Endometrial microvascular endothelial cells (primary cell): ENCODE measurements around the gene MYO1D. TPM values are rescaled to one million over a fixed set of nuclear protein-coding genes. Genes with fewer than 3 reads are reported as not detected.
"Not testable (repeated sequence)": the region's sequence is repeated elsewhere in the genome, so short reads cannot be mapped to it uniquely, and the experiment has no call there.

Experiments used
- in situ Hi-C: cut with HindIII; loops from 2 replicates; pipeline ENCODE4 v1.10.0; 2017; ENCODE audit warnings: low sequenced_read_pairs, low pct_unique_long_range_greater_than_20kb; ENCODE audit errors: inconsistent ontology term
- total RNA-seq: library from RNA; depleted of rRNA; stranded (reverse); fragments of >200 nt; gene quantifications from one replicate; pipeline ENCODE4 v1.2.3, GENCODE V29; 2015; ENCODE audit errors: inconsistent ontology term

The MYO1D gene
- total RNA-seq, 1 donor from 2014 or later, result 29.8 TPM

DNA sequence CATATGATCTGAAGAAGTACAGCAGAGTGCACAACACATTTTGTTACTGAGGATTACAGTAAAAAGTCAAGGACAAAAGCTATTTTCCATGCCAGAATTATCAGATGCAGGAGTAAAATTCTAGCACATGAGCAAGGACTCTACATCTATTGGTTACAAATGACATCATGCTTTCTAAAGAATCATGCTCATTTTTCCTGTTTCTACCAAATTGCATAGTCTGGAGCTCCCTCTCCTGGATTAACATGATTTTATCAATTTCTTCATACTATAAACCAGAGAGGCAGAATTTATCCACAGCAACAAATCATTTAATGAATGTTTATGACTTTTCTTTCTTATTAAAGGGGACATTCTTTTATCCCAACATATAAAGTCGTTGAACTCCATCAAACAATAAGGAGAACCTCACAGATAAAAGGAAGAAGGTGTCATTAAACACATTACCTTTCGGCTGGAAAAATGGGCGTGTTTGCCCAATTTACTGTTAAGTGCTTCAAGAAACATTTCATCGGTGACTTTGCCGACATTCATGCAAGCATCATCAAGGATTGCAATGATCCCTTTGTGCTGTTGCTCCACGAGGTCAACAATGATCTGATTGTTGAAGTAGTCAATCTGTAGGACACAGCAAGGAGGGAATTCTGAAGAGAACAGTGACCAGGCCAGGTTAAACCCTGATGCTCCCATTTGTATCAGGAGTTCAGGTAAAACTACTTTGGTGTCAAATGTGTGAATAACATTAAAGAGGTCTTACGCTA is 121.7 kb downstream of the MYO1D start:
- in situ Hi-C loops, result no loop called here

GRCh38 chr17:32752934-32753333 is 124.0 kb downstream of the MYO1D start:
- in situ Hi-C loops, result no loop called here

GRCh38 chr17:32747856-32748255 is 129.1 kb downstream of the MYO1D start:
- in situ Hi-C loops, result no loop called here

GRCh38 chr17:32746698-32747097 is 130.2 kb downstream of the MYO1D start:
- in situ Hi-C loops, result no loop called here

DNA sequence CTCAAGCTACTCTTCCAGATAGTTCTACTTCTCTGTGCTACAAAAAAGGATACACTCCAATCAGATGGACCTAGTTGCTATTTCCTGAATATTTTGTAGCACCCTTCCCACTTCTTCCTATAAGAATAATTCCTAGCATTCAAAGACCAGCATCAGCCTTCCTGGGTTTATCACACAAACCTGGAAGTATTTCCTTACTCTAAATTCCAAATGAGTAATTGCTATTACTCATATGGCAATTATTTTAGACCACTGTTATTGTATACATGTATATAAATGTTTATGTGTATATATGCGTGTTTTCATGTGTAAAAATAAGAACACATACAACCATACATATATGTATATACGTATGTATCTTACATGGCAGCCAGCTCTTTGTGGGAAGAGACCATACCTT is 130.6 kb downstream of the MYO1D start:
- in situ Hi-C loops, result no loop called here

- in situ Hi-C loops, result no loop called here
Observed at GRCh38 chr17:32742681-32743538, 134.0 kb downstream of the MYO1D start.

- in situ Hi-C loops, result no loop called here
Observed at GRCh38 chr17:32741381-32741780, 135.5 kb downstream of the MYO1D start.

- in situ Hi-C loops, result no loop called here
Observed at GRCh38 chr17:32739722-32740121, 137.2 kb downstream of the MYO1D start.

- in situ Hi-C loops, result not testable (repeated sequence)
Observed at GRCh38 chr17:32739151-32739550, 137.8 kb downstream of the MYO1D start.

GRCh38 chr17:32733401-32733800 is 143.5 kb downstream of the MYO1D start:
- in situ Hi-C loops, result no loop called here

- in situ Hi-C loops, result no loop called here
Observed at GRCh38 chr17:32732900-32733299, 144.0 kb downstream of the MYO1D start.

- in situ Hi-C loops, result no loop called here
Observed at GRCh38 chr17:32732296-32732642, 144.7 kb downstream of the MYO1D start.

DNA sequence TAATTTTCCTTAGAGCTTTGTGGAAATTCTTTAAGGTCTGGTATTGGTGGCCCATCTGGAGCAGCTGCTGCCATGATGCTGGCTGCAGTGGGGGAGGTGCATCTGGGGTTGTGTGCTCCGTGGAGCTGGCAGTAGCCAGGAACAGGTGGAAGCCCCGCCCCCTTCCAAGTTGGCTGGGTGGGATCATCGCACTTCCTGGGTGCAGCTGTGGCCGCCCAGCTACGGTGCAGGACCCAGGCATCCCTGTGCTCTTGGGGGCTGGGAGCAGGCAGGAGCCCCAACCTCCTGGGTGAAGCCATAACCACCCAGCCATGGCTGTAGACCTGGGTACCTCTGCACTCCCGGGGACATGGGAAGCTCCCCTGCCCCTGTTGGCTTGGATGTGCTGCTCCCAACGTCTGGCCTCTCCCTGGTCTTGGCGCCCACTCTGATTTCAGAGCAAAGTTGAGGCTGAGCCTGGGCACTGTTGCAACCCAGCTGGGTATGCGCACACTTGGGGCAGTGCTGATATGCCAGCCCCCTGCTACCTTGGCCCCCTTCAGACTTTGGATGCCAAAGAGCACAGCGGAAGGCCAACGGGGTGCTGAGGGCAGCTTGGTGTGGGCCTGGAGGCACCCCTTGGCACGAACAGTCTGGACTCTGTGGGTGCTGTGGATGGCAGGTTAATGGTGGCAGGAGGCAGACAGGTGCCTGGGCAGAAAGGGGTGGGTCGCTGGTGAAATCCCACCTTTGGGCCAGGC is 145.2 kb downstream of the MYO1D start:
- in situ Hi-C loops, result no loop called here

DNA sequence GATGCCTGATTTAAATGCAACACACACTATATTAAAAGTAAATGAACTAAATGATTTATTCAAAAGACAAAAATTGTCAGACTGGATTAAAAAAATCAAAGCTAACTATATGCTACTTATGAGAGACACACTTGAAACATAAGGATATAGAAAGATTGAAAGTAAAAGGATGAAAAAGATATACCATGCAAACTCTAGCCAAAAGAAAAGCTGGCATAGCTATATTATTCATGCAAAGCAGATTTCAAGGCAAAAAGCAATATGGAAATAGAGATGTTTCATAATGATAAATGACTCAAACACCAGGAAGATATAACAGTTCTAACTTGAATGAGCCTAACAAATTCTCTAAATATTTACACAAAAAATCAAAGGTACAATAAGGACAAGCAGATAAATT is 149.2 kb downstream of the MYO1D start:
- in situ Hi-C loops, result no loop called here

GRCh38 chr17:32725697-32726096 is 151.2 kb downstream of the MYO1D start:
- in situ Hi-C loops, result no loop called here

DNA sequence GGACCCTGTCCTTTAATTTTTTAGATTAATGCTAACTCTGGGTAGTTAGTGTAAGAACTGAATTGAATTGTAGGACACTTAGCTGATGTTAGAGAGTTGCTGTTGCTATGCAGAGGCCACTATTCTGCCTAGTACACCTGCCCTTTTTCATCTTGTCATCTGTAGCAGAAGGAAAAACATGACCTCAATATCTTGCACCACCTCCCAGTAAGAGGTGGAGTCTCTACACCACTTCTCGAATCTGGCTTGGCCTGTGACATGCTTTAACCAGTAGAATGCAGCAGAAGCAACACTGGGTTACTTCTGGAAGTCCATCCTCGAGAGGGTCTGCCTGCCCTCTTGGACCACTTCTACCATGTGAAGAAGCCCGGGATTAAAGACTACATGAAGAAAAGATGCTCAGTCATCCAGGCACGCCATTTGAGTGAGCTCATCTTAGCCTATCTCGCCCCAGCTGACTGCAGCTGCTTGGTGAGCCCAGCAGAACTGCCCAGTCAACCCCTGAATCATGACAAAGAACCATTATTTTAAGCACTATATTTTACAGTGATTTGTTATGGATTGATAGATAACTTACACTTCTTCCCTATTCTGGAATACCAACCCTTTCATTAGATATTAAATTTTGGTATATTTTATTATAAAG is 153.5 kb downstream of the MYO1D start:
- in situ Hi-C loops, result no loop called here

DNA sequence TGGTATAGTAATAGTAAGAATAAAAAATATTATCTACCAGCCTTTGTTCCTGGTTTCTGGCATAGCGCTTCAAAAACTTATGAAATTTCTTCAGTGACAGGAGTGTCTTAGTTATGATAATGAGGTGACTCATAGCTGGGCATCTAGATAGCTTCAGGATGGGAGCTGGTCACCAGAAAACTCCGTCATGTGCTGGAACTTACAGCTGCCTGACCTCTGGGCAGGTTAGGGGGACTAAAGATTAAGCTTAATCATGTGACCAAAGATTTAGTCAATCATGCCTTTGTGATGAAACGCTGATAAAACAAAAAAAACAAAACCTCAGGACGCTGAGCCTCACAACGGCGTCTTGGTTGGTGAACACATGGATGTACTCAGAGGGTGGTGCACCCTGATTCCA is 154.2 kb downstream of the MYO1D start:
- in situ Hi-C loops, result no loop called here

GRCh38 chr17:32720671-32721070 is 156.3 kb downstream of the MYO1D start:
- in situ Hi-C loops, result no loop called here

- in situ Hi-C loops, result no loop called here
Observed at GRCh38 chr17:32719689-32720088, 157.2 kb downstream of the MYO1D start.
